MG63 (cell line): ENCODE results near the gene UBE2G1. TPM values are rescaled to one million over a fixed set of nuclear protein-coding genes. Genes with fewer than 3 reads are reported as not detected.
A peak's percentile ranks its signal among the peaks of the same experiment; 100 is the strongest.

ENCODE experiments used
- DNase-seq: peaks from one replicate; pipeline ENCODE4 v3.0.0-alpha.2; 2020
- H3K27me3 ChIP-seq: fragments of 250-450 bp; sonication (Bioruptor Pico); 2 replicates; pipeline ENCODE4 v1.5.1; 2020; ENCODE audit warnings: mild to moderate bottlenecking, moderate library complexity
- H3K36me3 ChIP-seq: fragments of 250-450 bp; sonication (Bioruptor Pico); 2 replicates; pipeline ENCODE4 v1.5.1; 2020; ENCODE audit warnings: mild to moderate bottlenecking, moderate library complexity
- H3K4me3 ChIP-seq: fragments of 250-450 bp; sonication (Bioruptor Pico); 2 replicates; pipeline ENCODE4 v1.5.1; 2020; ENCODE audit warnings: mild to moderate bottlenecking, moderate library complexity
- H3K9me3 ChIP-seq: fragments of 250-450 bp; sonication (Bioruptor Pico); 2 replicates; pipeline ENCODE4 v1.5.1; 2020; ENCODE audit warnings: mild to moderate bottlenecking, moderate library complexity
- total RNA-seq: library from RNA; depleted of rRNA; stranded (reverse); fragments of >200 nt; shearing (Covaris generic); gene quantifications from 2 replicates; pipeline ENCODE4 v1.2.3, GENCODE V29; 2014; ENCODE audit warnings: low replicate concordance; rRNA removed

UBE2G1 gene
- total RNA-seq = 18.9 and 33.9 TPM in 2 replicates

DNA sequence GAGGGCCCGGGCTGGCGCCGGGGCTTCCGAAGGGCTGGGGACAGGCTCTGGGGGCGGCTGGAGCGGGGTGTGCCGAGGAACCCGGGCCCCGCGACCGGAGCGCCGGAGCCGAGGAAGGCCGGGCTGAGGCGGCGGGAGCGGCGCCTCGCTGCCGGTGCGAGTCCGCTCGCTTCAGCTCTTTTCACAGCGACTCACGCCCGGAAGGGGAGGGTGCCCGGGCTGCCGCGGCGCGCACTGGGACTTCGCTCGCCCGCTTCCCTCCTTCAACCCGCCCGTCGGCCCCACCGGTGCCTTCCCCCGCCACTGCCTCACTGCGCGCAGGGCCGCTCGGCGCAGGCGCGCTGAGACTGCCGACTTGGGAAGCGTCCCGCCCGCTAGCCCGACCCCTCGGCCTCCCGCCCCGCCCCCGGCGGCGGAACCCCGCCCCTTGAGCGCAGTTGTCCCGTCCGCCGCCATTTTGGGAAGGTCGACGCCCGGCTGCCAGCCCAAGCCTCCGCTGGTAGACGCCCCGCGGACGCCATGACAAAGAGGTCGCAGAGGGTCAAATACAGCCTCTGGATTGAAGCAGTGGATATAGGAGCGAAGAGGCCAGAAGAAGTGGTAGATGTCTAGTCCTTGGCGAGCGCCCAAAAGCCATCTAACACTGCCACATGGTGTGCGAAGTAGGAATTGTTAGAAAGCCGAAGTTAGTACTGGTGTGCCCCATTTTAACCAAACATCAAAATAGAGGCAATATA is at the start of gene UBE2G1:
TSS of gene UBE2G1 (minus strand) at position 349 of the 737 bp plus-strand sequence. CDS start 359 bp downstream, outside the sequence.
- Histone ChIP-seq H3K36me3 (peaks cover 6% of the 10 kb centered on the region), H3K9me3 (no peaks in the 10 kb centered on the region), H3K27me3 (no peaks in the 10 kb centered on the region), H3K4me3 (peak within 1 kb of the TSS; percentile 74)
- DNase-seq = peak; percentile 90

DNA sequence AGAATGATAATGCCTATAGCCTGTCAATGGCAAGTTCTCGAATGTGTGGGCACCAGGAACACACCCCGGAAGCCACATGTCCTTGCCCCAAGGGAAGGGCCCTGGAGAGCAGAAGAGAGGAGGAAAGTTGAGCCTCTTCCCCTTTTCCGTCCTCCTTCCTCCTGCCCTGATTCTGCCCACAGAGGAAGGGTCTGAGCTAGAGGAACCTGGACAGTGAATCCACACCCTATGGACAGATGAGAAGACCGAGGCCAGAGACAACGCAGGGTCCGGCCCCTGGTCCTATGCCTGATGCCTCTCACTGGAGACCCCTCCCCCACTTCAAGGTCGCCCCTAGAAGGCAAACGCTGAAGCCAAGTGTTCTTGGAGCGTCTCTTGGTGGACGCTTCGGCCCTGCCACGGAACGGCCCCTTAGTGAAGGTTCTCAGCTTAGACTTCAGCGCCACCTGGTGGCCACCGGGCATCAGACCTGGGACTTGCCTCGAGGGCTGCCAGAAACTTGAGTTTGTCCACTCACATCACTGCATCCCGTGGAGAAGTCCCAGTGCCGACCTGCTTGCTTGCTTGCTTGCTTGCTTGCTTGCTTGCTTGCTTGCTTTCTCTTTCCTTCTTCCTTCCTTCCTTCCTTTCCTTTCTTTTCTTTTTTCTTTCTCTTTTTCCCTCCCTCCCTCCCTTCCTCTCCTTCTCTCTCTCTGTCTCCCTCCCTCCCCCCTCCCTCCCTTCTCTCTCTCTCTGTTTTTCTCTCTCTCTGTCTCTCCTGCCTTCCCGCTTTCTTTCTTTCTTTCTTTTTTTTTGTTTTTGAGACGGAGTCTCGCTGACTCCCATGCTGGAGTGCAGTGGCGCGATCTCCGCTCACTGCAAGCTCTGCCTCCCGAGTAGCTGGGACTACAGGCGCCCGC is 46.7 kb upstream of the UBE2G1 start:
- Histone ChIP-seq H3K4me3 (no peak overlapping the region), H3K36me3 (no peaks in the 10 kb centered on the region), H3K27me3 (no peaks in the 10 kb centered on the region), H3K9me3 (no peaks in the 10 kb centered on the region)
- peak; percentile 76 for DNase-seq

DNA sequence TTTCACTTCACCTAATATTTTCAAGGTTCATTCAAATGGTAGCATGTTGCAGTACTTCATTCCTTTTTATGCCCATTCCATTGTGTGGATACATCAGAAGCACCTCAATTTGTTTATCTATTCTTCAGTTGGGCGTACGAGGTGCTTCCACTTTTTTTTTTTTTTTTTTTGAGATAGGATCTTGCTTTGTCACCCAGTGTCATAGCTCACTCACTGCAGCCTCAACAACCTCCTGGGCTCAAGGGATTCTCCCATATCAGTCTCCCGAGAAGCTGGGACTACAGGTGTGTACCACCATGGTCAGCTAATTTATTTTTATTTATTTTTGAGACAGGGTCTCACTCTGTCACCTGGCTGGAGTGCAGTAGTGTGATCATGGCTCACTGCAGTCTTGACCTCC is 44.7 kb upstream of the UBE2G1 start:
- no peak for DNase-seq
- no peaks in the 10 kb centered on the region for H3K9me3 ChIP-seq

DNA sequence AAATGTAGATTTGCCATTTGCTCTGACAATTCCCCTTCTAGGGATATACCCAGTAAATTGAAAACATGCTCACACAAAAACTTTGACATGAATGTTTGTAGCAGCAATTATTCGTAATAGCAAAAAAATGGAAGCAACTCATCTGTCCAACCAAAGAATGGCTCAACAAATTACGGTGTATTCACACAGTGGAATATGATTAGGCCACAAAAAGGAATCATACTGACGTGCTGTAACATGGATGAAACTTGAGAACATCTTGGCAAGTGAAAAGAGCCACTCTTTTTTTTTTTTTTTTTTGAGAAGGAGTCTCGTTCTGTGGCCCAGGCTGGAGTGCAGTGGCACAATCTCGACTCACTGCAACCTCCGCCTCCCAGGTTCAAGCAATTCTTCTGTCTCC is 43.2 kb upstream of the UBE2G1 start:
- Histone ChIP-seq H3K9me3 (no peaks in the 10 kb centered on the region), H3K4me3 (no peak overlapping the region), H3K36me3 (no peaks in the 10 kb centered on the region), H3K27me3 (no peaks in the 10 kb centered on the region)
- DNase-seq = no peak

More for the DNA sequence above, 44.7 kb upstream of the UBE2G1 start:
- no peaks in the 10 kb centered on the region for H3K36me3 ChIP-seq
- no peak overlapping the region for H3K4me3 ChIP-seq
- no peaks in the 10 kb centered on the region for H3K27me3 ChIP-seq

DNA sequence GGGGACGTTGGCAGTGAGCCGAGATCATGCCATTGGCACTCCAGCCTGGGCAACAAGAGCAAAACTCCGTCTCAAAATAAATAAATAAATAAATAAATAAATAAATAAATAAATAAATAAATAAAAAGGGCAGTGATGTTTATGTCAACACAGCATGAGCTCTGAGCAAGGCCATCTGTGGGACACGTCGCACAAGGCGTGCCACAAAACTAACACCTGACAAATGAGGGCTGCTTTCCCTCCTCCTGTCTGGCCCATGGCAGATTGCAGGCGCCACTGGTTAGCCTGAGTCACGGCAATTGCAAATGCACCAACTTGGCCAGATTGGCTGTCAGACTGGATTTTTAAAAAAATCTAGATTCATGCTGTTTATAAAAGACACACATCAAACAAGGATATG is 41.4 kb upstream of the UBE2G1 start:
- DNase-seq = peak; percentile 5
- Histone ChIP-seq H3K9me3 (no peaks in the 10 kb centered on the region), H3K36me3 (no peaks in the 10 kb centered on the region), H3K4me3 (no peak overlapping the region), H3K27me3 (no peaks in the 10 kb centered on the region)

- Histone ChIP-seq H3K27me3 (no peaks in the 10 kb centered on the region), H3K4me3 (no peak overlapping the region)
- no peak for DNase-seq
Measured at GRCh38 chr17:4407216-4407615, 40.7 kb upstream of the UBE2G1 start.

GRCh38 chr17:4406386-4406785 is 39.9 kb upstream of the UBE2G1 start:
- no peak overlapping the region for H3K4me3 ChIP-seq
- H3K9me3 ChIP-seq = no peaks in the 10 kb centered on the region
- DNase-seq = no peak

More at GRCh38 chr17:4407216-4407615, 40.7 kb upstream of the UBE2G1 start:
- Histone ChIP-seq H3K36me3 (no peaks in the 10 kb centered on the region), H3K9me3 (no peaks in the 10 kb centered on the region)

GRCh38 chr17:4405699-4406098 is 39.2 kb upstream of the UBE2G1 start:
- Histone ChIP-seq H3K36me3 (no peaks in the 10 kb centered on the region), H3K4me3 (no peak overlapping the region), H3K9me3 (no peaks in the 10 kb centered on the region), H3K27me3 (no peaks in the 10 kb centered on the region)
- no peak for DNase-seq

More at GRCh38 chr17:4406386-4406785, 39.9 kb upstream of the UBE2G1 start:
- Histone ChIP-seq H3K27me3 (no peaks in the 10 kb centered on the region), H3K36me3 (no peaks in the 10 kb centered on the region)

GRCh38 chr17:4405038-4405669 is 38.7 kb upstream of the UBE2G1 start:
- H3K4me3 ChIP-seq = no peak overlapping the region
- no peak for DNase-seq
- no peaks in the 10 kb centered on the region for H3K36me3 ChIP-seq
- no peaks in the 10 kb centered on the region for H3K9me3 ChIP-seq
- H3K27me3 ChIP-seq = no peaks in the 10 kb centered on the region

DNA sequence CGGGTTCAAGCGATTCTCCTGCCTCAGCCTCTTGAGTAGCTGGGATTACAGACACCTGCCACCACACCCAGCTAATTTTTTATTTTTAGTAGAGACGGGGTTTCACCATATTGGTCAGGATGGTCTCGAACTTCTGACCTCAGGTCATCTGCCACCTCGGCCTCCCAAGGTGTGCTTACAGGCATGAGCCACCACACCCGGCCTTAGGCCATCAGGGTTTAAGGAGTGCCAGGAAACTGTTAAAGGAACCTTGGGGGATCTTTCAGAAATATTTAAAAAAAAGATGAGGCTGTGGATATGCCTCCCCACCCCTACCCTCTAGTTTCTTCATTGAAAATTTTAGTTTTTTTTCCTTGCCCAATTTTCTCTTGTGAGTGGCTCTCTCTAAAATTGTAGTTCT is 31.4 kb upstream of the UBE2G1 start:
- Histone ChIP-seq H3K9me3 (no peaks in the 10 kb centered on the region), H3K36me3 (no peaks in the 10 kb centered on the region), H3K4me3 (no peak overlapping the region), H3K27me3 (no peaks in the 10 kb centered on the region)
- no peak for DNase-seq

- no peak for DNase-seq
- no peaks in the 10 kb centered on the region for H3K27me3 ChIP-seq
- no peaks in the 10 kb centered on the region for H3K36me3 ChIP-seq
- H3K4me3 ChIP-seq = no peak overlapping the region
- no peaks in the 10 kb centered on the region for H3K9me3 ChIP-seq
Measured at GRCh38 chr17:4395111-4395478, 28.6 kb upstream of the UBE2G1 start.

DNA sequence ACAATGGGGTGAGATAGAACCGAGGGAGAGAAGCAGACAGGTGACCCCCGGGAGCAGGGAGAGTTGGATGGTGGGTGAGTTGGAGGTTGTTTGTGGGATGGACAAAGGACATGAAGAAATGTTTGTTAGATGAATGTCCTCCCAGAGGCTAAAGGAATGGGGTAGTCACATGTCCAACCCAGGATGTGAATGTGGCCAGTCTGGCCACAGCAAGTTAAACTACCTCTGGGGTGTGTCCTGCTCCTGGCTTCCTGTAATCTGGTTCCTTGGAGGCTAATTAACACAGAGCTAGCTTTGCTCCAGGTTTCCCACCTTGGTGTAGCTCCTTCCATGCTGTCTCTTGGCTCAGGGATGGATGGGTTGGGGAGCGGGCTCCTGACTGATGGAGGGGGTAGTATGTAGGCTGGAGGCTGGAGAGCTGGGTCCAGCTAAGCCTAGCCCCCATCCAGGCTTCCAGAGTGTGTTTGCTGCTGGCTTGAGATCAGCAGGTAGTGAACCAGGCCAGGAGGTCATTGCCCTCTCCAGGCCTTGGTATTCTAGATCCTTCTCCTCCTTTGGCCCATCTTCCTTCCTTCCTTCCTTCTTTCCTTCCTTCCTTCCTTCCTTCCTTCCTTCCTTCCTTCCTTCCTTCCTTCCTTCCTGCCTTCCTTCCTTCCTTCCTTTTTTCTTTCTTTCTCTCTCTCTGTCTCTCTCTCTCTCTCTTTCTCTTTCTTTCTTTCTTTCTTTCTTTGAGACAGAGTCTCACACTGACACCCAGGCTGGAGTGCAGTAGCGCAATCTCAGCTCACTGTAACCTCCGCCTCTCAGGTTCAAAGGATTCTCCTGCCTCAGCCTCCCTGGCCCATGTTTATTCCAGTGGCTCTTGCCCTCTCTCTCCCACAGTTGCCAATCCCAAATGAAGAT is 28.0 kb upstream of the UBE2G1 start:
- H3K4me3 ChIP-seq = no peak overlapping the region
- no peaks in the 10 kb centered on the region for H3K27me3 ChIP-seq
- DNase-seq = no peak
- no peaks in the 10 kb centered on the region for H3K36me3 ChIP-seq
- H3K9me3 ChIP-seq = no peaks in the 10 kb centered on the region

- Histone ChIP-seq H3K36me3 (no peaks in the 10 kb centered on the region), H3K9me3 (no peaks in the 10 kb centered on the region), H3K4me3 (no peak overlapping the region), H3K27me3 (no peaks in the 10 kb centered on the region)
- DNase-seq = no peak
Measured at GRCh38 chr17:4393806-4394205, 27.3 kb upstream of the UBE2G1 start.

GRCh38 chr17:4389079-4389478 is 22.6 kb upstream of the UBE2G1 start:
- Histone ChIP-seq H3K27me3 (no peaks in the 10 kb centered on the region), H3K36me3 (no peaks in the 10 kb centered on the region), H3K9me3 (no peaks in the 10 kb centered on the region), H3K4me3 (no peak overlapping the region)
- DNase-seq = no peak

DNA sequence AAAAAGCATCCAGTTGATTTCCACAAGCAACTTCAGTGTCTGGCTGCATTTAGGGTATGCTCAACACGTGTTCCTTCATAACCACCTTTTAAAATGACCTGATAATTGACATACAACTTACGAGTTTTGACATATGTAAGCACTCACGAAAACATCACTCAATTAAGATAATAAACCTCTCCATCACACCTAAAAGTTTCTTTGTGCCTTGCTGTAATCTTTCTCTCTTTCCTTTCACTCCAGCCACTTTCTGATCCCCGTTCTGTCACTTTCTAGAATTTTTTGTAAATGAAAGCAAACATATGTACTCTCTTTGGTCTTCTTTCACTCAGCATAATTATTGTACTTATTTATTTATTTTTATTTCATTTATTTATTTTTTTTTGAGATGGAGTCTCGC is 20.7 kb upstream of the UBE2G1 start:
- DNase-seq = no peak

GRCh38 chr17:4386406-4386805 is 19.9 kb upstream of the UBE2G1 start:
- H3K36me3 ChIP-seq = no peaks in the 10 kb centered on the region
- H3K27me3 ChIP-seq = no peaks in the 10 kb centered on the region
- no peaks in the 10 kb centered on the region for H3K9me3 ChIP-seq
- no peak for DNase-seq
- H3K4me3 ChIP-seq = no peak overlapping the region

More for the DNA sequence above, 20.7 kb upstream of the UBE2G1 start:
- no peaks in the 10 kb centered on the region for H3K9me3 ChIP-seq
- H3K36me3 ChIP-seq = no peaks in the 10 kb centered on the region
- H3K4me3 ChIP-seq = no peak overlapping the region
- H3K27me3 ChIP-seq = no peaks in the 10 kb centered on the region
